Lower leg skin (tissue), 3 donors: ENCODE data around the gene RBM22.

ENCODE experiments used
- CTCF ChIP-seq, 3 donors: fragments of 450-650 bp; IDR thresholded peaks; one replicate each; pipeline ENCODE4 v1.5.1; 2016; ENCODE audit warnings: antibody characterized with exemption in 3 of 3, mild to moderate bottlenecking in 3 of 3, moderate library complexity in 2 of 3
- POLR2A ChIP-seq, 2 donors: fragments of 450-650 bp; IDR thresholded peaks; one replicate each; pipeline ENCODE4 v1.6.1; 2016 to 2017; ENCODE audit warnings: antibody characterized with exemption in 2 of 2, mild to moderate bottlenecking in 1 of 2, moderate library complexity in 1 of 2

GRCh38 chr5:150731669-150732242 is 30.9 kb upstream of the RBM22 start:
- TF ChIP-seq CTCF (IDR thresholded peaks at IDR 0.05) (no peak), POLR2A (IDR thresholded peaks at IDR 0.05) (no peak)
